GM12891 (cell line): Measurements from ENCODE around the gene MAMSTR.

Source experiments
- PAX5 ChIP-seq: IDR thresholded peaks from 2 replicates; pipeline ENCODE4 v1.6.1; 2011; ENCODE audit warnings: low read length, moderate library complexity, mild to moderate bottlenecking; ENCODE audit not compliant: insufficient read depth, severe bottlenecking
- POLR2A ChIP-seq: IDR thresholded peaks from 2 replicates; pipeline ENCODE4 v1.6.1; 2011; ENCODE audit warnings: low read depth, low read length, control low read depth
- POLR2AphosphoS5 ChIP-seq: IDR thresholded peaks from 2 replicates; pipeline ENCODE4 v1.6.1; 2011; ENCODE audit warnings: low read depth, low read length, control low read depth

GRCh38 chr19:48724796-48725753 is 5.5 kb upstream of the MAMSTR start:
- no peak for TF ChIP-seq POLR2A
- no peak for TF ChIP-seq PAX5
- no peak for TF ChIP-seq POLR2AphosphoS5
